GM18873 (cell line): ENCODE data around the gene ICOSLG.
"Not testable (repeated sequence)": the region's sequence is repeated elsewhere in the genome, so short reads cannot be mapped to it uniquely, and the experiment has no call there.

Source experiments
- ATAC-seq: cut with Tn5 transposase; IDR thresholded peaks from one replicate; pipeline ENCODE4 v1.9.1; 2021; ENCODE audit warnings: mild to moderate bottlenecking, moderate library complexity, moderate number of reproducible peaks; ENCODE audit not compliant: unreplicated experiment, low FRiP score

ICOSLG gene

DNA sequence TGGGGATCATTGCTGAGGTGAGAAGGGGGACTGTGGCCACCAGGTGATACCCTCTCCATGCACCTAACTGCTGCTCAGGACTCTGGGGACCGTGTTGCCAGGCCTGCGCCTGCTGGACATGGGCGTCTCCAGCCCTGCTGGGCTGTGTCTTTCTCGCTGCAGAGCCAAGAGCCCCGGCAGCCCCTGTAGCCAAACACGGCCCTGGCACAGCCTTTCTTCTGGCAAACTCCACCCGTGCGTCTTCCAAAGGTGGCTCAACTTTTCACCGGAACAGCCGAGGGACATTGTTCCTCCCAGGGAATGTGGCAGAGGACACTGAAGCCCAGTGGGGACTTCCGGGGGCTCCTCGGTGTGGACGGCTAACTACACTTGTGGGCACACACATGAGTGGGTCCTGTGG, 12.6 kb downstream of the ICOSLG start:
- ATAC-seq = not testable (repeated sequence)

DNA sequence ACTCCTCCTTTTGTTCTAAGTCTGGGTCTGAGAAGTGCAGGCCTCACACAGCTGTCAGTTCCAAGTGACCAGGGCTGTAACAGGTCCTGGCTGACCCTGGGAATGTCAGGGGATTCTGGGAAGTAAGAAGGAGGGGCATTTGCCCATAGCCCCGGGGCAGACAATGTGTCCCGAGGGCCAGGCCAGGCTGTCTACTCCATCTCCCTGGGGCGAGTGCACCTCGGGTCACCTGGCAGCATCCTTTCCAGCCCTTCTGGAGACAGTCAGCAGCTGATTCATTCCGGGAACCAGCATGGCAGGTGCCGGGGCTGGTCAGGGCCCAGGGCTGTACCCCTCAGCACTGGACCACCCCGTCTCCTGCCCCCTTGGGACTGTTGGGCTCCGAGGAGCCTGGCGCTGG, 13.1 kb downstream of the ICOSLG start:
- ATAC-seq = not testable (repeated sequence)

DNA sequence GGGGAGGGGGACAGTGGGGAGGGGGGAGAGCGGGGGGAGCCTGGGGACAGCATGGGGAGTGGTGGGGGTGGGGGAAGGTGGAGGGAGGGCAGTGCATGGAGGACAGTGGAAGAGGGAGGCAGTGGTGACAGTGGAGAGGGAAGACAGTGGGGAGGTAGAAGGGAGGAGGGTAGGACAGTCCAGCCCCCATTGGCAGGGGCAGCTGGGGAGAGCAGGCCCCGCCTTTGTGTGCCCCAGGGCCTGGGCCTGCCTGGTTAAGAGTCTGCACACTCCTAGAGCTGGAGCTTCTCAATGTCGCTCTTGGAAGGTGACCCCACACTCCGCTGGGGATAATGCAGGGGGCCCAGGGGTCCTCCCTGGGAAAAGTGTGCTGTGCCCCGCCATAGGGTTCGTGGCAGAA, 15.1 kb downstream of the ICOSLG start:
- ATAC-seq = not testable (repeated sequence)

DNA sequence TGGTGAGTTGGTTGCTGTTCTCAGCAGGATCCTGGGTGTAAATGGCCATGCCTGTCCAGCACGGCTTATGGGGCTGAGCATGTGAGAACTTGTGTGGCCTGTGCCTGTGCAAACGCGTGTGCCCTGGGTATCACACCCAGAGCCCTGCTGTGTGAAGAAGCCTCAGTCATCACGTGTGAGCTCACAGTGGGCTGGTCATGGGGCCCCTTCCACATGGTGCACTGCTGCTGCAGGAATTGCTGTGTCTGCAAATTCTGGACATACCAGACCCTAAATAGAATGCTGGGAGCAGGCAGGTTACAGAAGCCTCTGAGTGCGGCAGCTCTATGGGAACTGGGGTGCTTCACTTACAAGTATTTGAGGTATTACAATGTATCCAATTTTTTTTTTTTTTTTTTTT, 17.4 kb downstream of the ICOSLG start:
- not testable (repeated sequence) for ATAC-seq

- ATAC-seq = not testable (repeated sequence)
These were observed 20.1 kb downstream of the ICOSLG start for GRCh38 chr21:44220674-44221073.

GRCh38 chr21:44218461-44218860, 22.3 kb downstream of the ICOSLG start:
- ATAC-seq = not testable (repeated sequence)

GRCh38 chr21:44211978-44212377, 28.8 kb downstream of the ICOSLG start:
- ATAC-seq = not testable (repeated sequence)

DNA sequence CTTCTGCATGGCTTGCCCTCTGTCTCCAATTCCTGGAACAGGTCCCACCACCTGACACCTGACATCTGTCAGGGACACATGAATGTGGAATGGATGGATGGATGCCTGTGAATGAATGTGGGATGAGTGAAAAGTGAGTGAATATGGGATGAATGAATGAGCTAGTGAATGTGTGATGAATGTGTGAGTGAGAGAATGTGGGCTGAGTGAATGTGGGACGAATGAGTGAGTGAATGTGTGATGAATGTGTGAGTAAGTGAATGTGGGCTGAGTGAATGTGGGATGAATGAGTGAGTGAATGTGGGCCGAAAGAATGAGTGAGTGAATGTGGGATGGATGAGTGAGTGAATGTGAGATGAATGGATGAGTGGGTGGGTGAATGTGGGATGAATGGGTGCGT, 29.2 kb downstream of the ICOSLG start:
- not testable (repeated sequence) for ATAC-seq

DNA sequence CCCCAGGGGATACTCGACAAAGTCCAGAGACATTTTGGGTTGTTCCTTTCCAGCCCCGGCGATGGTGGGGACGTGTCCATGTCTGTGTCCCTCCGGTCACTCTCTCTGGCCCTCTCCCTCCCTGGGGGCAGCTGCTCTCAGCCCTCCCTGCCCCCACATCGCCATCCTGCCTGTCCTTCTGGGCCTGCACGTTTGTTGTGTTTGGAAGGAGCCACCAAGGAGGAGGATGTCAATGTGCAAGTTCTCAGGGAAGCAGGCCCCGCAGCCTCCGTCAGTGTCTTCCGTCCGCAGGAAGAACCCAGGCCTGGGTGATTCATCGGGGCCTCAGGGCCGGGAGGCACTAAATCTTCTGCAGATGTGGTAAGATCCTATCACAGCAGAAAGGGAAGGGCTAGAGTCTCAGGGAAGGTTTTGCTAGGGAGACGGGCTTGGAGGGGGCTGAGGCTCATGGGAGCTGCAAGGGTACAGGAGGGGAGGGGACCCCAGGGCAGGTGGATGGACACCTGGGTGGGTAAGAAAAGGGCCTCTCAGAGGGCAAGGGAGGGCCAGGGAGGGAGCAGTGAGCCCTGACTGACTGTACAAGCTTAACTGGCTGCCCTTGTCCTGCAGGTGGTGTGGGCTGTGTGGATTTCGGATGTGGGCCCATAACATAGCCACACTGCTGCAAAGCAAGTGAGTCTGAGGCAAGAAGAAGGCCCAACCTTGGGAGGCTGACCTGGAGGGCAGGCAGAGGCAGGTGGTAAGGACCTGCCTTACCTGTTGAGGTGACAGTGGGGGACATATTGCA, 32.7 kb downstream of the ICOSLG start:
- ATAC-seq = not testable (repeated sequence)

GRCh38 chr21:44206698-44207676, 33.8 kb downstream of the ICOSLG start:
- not testable (repeated sequence) for ATAC-seq

GRCh38 chr21:44206187-44206586, 34.6 kb downstream of the ICOSLG start:
- not testable (repeated sequence) for ATAC-seq

- not testable (repeated sequence) for ATAC-seq
These were observed 38.0 kb downstream of the ICOSLG start for GRCh38 chr21:44202590-44203299.

DNA sequence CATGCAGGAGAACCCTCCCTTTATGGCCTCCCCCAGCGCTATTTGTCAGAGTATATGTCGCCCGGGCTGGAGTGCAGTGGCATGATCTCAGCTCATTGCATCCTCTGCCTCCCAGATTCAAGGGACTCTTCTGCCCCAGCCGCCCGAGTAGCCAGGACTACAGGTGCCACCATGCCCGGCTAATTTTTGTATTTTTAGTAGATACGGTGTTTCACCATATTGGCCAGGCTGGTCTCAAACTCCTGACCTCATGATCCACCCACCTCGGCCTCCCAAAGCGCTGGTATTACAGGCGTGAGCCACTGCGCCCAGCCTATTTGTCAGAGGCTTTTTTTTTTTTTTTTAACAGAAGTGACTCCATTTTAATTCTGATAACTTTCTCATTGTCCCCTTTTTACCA, 40.7 kb downstream of the ICOSLG start:
- ATAC-seq = not testable (repeated sequence)

DNA sequence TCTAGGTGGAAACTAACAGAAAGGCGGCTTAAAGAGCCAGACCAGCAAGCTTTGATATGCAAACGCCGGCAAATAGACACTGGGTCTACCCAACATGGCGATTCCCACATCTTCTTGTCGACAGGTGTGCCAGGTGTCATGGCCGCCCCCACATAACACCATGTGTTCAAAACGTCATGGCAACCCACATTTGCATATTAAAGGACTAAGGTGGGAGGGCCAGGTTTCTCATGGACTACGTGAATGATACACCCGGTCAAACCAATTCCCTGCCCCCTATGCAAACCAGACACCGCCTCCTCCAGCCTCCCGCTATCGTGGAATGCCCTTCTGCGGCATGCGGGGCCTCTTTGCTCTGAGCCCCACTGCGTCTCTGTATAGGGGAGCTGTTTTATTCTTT, 41.3 kb downstream of the ICOSLG start:
- no peak for ATAC-seq

DNA sequence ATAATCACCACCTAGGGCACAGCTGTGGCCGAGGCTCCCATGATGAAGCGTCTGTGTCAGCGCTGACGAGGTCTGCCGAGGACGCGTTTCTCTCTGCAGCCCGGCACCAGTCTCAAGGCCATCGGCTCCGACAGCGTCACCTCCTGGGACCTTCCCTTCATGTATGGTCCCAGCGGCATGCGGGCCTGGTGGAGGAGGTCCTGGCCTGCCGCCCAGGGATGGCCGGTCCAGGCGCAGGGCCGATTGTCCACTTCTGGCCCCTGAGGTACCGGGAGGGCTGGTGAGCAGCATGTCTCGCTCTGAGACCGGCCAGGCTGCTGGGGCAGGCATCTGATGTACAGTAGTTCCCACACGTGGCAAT, 43.6 kb downstream of the ICOSLG start:
- not testable (repeated sequence) for ATAC-seq

GRCh38 chr21:44196212-44197155, 44.3 kb downstream of the ICOSLG start:
- ATAC-seq = not testable (repeated sequence)

GRCh38 chr21:44194888-44195287, 45.9 kb downstream of the ICOSLG start:
- ATAC-seq = not testable (repeated sequence)

DNA sequence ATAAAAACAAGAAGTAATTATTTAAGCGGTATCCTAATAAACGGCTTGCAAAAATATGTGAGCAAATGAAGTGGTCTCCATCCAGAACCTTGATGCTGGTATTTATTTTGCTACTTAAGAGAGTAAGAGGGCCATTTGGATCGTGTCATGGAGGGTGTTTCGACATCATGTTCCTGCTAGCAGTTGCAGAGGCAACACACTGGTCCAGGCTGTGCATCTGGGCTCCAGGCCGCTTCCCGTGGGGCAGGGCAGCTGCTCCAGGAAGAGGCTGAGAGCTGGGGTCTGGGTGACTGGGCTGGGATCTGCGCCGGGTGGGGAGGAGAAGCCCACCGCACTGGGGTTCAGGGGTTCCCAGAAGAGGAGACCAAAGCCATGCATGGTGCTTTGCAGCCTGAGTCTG, 46.3 kb downstream of the ICOSLG start:
- not testable (repeated sequence) for ATAC-seq

DNA sequence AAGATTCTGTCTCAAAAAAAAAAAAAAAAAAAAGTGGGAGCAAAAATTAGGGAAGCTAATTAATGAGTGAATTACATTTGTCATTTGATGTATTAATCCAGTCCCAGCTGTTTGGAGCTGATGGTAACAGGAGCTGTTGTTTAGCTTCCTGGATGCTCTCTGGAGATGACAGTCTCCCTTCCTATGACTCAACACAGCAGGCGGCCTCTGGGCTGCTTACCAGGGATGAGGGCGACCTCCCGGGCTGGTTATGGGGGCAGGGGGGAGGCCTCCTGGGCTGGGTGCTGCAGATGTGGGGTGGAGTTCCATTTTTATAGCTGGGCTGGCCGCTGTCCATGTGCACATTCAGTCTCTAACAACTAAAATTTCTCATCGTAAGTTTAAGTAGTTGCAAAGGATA, 47.6 kb downstream of the ICOSLG start:
- ATAC-seq = not testable (repeated sequence)
